GM23248 (cell line): ENCODE results near the gene OTP.

ENCODE experiments used
- EZH2 ChIP-seq: fragments of 200-600 bp; sonication (generic); IDR thresholded peaks from 2 replicates; pipeline ENCODE4 v1.6.1; 2018; ENCODE audit warnings: antibody characterized with exemption, mild to moderate bottlenecking; ENCODE audit not compliant: insufficient read depth, poor library complexity, severe bottlenecking
- EZH2phosphoT487 ChIP-seq: fragments of 200-600 bp; sonication (generic); IDR thresholded peaks from 2 replicates; pipeline ENCODE4 v1.6.1; 2018; ENCODE audit warnings: antibody characterized with exemption, moderate library complexity, mild to moderate bottlenecking, low read depth; ENCODE audit not compliant: insufficient read depth

DNA sequence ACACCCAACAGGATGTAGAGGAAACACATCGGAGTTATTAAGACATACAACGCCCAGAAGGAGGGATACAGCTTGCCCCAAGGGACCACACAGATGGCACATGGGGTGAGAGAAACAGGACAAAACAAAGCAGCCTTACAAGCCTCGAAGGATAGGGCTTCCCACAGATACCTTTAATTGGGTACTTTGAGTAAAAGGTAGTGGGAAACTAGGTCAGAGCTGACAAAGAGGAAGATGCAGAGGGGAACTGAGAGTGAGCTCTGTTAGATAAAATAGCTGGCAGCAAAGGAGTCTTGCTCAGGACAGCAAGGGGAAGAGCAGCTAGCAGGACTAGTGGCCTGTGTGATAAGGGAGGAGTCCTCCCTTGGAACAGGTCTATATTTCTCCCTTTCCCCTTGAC lies 48.2 kb downstream of the OTP start:
- no peak for TF ChIP-seq EZH2
- no peak for TF ChIP-seq EZH2phosphoT487
